ENCODE data around the gene ZNF142. TPM values are rescaled to one million over a fixed set of nuclear protein-coding genes. Genes with fewer than 3 reads are reported as not detected.

ZNF142 gene
- total RNA-seq, 1 donor from 2014 or later = 34.1 TPM

DNA sequence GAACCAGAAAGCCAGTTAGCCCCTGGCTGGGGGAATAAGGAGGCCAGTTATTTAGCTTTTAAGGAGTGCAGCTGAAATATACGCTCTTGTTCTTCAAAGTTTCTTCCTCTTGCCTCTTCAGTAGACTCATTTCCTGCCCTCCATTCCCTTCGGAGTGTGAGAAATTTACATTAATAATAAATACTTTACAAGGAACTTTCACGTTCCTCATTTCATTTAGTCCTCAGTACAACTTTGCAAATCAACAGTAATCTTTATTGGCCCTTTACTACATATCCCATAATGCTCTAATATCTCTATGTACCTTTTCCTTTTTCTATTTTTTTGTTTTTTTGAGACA lies 36.1 kb downstream of the ZNF142 start:
- peaks cover 7% of the 10 kb centered on the region for H3K4me1 Mint-ChIP-seq
- no peaks in the 10 kb centered on the region for H3K27me3 Mint-ChIP-seq (ENCODE audit: low read depth)
- no peak for DNase-seq (ENCODE audit: low spot score in 2 of 2, unreplicated experiment in 2 of 2)
- no peaks in the 10 kb centered on the region for H3K9me3 Mint-ChIP-seq
- no peaks in the 10 kb centered on the region for H3K36me3 Mint-ChIP-seq
- TF ChIP-seq, protein P1, sequence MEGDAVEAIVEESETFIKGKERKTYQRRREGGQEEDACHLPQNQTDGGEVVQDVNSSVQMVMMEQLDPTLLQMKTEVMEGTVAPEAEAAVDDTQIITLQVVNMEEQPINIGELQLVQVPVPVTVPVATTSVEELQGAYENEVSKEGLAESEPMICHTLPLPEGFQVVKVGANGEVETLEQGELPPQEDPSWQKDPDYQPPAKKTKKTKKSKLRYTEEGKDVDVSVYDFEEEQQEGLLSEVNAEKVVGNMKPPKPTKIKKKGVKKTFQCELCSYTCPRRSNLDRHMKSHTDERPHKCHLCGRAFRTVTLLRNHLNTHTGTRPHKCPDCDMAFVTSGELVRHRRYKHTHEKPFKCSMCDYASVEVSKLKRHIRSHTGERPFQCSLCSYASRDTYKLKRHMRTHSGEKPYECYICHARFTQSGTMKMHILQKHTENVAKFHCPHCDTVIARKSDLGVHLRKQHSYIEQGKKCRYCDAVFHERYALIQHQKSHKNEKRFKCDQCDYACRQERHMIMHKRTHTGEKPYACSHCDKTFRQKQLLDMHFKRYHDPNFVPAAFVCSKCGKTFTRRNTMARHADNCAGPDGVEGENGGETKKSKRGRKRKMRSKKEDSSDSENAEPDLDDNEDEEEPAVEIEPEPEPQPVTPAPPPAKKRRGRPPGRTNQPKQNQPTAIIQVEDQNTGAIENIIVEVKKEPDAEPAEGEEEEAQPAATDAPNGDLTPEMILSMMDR (IDR thresholded peaks at IDR 0.05; ENCODE audit: unreplicated experiment) = no peak
- peak overlapping the region; percentile 37 for H3K27ac Mint-ChIP-seq
- no peak overlapping the region for H3K4me3 Mint-ChIP-seq

DNA sequence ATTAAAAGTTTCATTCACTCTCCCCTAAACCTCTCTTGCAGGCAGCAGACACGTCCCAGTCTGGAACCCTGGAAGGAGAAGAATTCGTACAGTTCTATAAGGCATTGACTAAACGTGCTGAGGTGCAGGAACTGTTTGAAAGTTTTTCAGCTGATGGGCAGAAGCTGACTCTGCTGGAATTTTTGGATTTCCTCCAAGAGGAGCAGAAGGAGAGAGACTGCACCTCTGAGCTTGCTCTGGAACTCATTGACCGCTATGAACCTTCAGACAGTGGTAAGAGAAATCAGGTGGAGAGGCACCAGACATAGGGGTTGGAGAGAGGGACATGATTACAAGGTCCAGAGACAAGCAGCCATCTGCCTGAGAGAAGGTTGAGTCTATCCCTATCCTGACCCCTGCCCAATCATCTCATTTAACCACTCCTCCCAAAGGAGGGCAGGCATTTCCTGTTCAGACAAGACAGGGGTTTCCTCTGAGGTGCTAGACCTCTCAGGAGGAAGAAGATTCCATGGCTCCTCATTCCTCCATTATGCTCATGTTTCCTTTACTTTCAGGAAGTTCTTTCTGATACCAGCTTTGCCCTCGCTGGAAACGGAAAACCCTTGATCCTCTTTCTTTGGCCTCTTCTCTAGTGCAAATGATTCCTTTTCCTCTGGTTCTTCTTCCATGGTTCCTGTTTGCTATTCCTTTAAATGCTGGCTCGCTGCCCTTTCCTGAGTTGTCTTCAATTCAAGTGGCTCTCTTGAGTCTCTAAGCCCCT lies 36.6 kb downstream of the ZNF142 start:
- DNase-seq (ENCODE audit: low spot score in 2 of 2, unreplicated experiment in 2 of 2) = no peak
- H3K36me3 Mint-ChIP-seq = no peaks in the 10 kb centered on the region
- TF ChIP-seq, protein P1 (IDR thresholded peaks at IDR 0.05; ENCODE audit: unreplicated experiment) = no peak
- peaks cover 7% of the 10 kb centered on the region for H3K4me1 Mint-ChIP-seq
- no peaks in the 10 kb centered on the region for H3K9me3 Mint-ChIP-seq
- no peaks in the 10 kb centered on the region for H3K27me3 Mint-ChIP-seq (ENCODE audit: low read depth)
- H3K4me3 Mint-ChIP-seq = no peak overlapping the region
- H3K27ac Mint-ChIP-seq = peak overlapping the region; percentile 37

DNA sequence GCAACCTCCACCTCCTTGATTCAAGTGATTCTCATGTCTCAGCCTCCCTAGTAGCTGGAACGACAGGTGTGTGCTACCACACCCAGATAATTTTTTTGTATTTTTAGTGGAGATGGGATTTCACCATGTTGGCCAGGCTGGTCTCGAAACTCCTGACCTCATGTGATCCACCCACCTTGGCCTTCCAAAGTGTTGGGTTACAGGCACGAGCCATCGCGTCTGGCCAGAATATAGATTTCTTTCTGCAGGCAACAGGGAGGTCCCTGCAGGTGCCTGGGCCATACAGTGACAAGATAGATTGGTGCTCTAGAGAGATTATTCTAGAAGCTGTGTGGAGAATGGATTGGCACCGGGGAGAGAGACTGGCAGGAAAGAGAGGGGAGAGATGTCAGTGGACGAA lies 38.4 kb downstream of the ZNF142 start:
- TF ChIP-seq, protein P1 (IDR thresholded peaks at IDR 0.05; ENCODE audit: unreplicated experiment) = no peak
- H3K9me3 Mint-ChIP-seq = no peaks in the 10 kb centered on the region
- peaks cover 7% of the 10 kb centered on the region for H3K4me1 Mint-ChIP-seq
- no peak overlapping the region for H3K4me3 Mint-ChIP-seq
- DNase-seq (ENCODE audit: low spot score in 2 of 2, unreplicated experiment in 2 of 2) = no peak
- no peaks in the 10 kb centered on the region for H3K36me3 Mint-ChIP-seq
- H3K27me3 Mint-ChIP-seq (ENCODE audit: low read depth) = no peaks in the 10 kb centered on the region
- no peak overlapping the region for H3K27ac Mint-ChIP-seq

DNA sequence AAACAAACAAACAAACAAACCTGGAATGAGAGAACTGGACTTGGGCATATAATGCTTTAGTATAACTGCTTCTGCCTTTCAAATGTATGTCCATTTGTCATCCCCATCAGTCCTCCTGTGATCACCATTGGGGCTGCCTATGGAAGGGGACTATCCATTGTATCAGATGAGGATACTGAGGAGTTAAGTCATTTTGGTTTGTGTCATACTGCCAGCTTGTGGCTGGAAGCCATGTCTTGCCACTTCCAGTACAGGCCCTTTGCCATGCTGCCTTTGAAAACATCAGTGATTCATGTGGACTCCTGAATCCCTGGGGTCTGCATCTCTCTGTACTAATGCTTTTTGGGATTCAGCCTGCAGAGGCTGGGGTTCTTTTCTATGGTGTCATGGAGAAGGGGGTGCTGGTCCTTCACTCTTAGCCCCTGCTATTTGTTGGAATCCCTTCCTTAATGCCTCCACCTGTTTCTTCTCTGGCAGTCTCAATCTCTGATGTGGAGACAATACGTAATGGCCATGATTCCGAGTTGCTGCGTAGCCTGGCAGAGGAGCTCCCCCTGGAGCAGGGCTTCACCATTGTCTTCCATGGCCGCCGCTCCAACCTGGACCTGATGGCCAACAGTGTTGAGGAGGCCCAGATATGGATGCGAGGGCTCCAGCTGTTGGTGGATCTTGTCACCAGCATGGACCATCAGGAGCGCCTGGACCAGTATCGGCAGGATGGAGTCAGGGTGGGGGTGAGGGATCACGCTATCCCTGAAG lies 41.1 kb downstream of the ZNF142 start:
- TF ChIP-seq, protein P1 (IDR thresholded peaks at IDR 0.05; ENCODE audit: unreplicated experiment) = no peak
- H3K4me1 Mint-ChIP-seq = peaks cover 7% of the 10 kb centered on the region
- no peak for DNase-seq (ENCODE audit: low spot score in 2 of 2, unreplicated experiment in 2 of 2)
- H3K27ac Mint-ChIP-seq = no peak overlapping the region
- H3K4me3 Mint-ChIP-seq = no peak overlapping the region
- H3K36me3 Mint-ChIP-seq = no peaks in the 10 kb centered on the region
- no peaks in the 10 kb centered on the region for H3K9me3 Mint-ChIP-seq
- no peaks in the 10 kb centered on the region for H3K27me3 Mint-ChIP-seq (ENCODE audit: low read depth)

DNA sequence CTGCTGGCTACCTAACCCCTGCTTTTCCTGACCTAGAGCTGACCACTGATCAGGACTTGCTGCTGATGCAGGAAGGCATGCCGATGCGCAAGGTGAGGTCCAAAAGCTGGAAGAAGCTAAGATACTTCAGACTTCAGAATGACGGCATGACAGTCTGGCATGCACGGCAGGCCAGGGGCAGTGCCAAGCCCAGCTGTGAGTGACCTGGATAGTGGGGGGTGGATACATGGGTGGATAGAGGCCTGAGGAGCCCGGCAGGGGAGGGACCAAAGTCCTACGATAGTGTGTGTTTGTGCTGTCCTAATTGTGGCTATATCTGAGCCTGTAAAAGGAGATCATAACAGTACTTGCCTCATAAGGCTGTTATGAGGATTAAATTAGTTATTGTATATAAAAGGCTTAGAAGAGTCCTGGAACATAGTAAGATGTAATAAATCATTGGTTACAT lies 43.5 kb downstream of the ZNF142 start:
- peaks cover 14% of the 10 kb centered on the region for H3K27me3 Mint-ChIP-seq (ENCODE audit: low read depth)
- no peak overlapping the region for H3K4me3 Mint-ChIP-seq
- no peaks in the 10 kb centered on the region for H3K36me3 Mint-ChIP-seq
- H3K4me1 Mint-ChIP-seq = no peaks in the 10 kb centered on the region
- H3K9me3 Mint-ChIP-seq = no peaks in the 10 kb centered on the region
- TF ChIP-seq, protein P1 (IDR thresholded peaks at IDR 0.05; ENCODE audit: unreplicated experiment) = no peak
- no peak overlapping the region for H3K27ac Mint-ChIP-seq
- no peak for DNase-seq (ENCODE audit: low spot score in 2 of 2, unreplicated experiment in 2 of 2)

Measured in mesothelial cell of epicardium (in vitro differentiated cells).